ENCODE data around the gene FAM174C. TPM values are rescaled to one million over a fixed set of nuclear protein-coding genes. Genes with fewer than 3 reads are reported as not detected.

The FAM174C gene
- polyA plus RNA-seq, 1 of the 3 experiments (the other 2 are of a cell fraction) = 78.0 TPM

DNA sequence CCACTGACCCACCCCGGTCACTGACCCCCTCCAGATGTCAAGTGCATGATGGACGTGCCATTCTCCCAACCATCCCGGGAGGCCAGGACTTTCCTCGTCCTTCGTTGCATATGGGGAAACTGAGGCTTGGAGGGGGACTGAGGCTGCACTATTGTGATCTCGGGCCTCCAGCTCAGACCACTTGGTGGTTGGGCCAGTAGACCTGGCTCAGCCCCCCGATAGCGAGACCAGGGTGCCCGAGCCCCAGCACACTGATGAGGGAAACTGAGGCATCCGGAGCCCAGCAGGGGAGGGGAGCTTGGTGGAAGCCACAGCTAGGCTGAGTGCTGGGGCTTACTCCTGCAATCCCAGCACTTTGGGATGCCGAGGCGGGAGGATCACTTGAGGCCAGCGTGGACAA is 20.7 kb downstream of the FAM174C start:
- Histone ChIP-seq H3K79me2 (ENCODE audit: insufficient read depth) (no peaks in the 10 kb centered on the region), H4K20me1 (ENCODE audit: insufficient read depth) (no peaks in the 10 kb centered on the region), H3K4me1 (ENCODE audit: control insufficient read depth in 1 of 2, insufficient read depth in 2 of 2, low read depth in 1 of 2, low read length in 1 of 2) (no peaks in the 10 kb centered on the region), H3K9ac (no peak overlapping the region), H3K27me3 (ENCODE audit: insufficient read depth) (no peaks in the 10 kb centered on the region), H3K4me3 (ENCODE audit: low read depth in 2 of 2, low read length in 1 of 2) (no peak overlapping the region), H3K4me2 (no peak overlapping the region), H3F3A (replicated peaks; ENCODE audit: insufficient read depth) (no peaks in the 10 kb centered on the region), H3K9me3 (no peaks in the 10 kb centered on the region), H3K36me3 (replicated peaks in 1 of 2; ENCODE audit: control insufficient read depth in 1 of 2, insufficient read depth in 2 of 2, low read length in 1 of 2) (no peaks in the 10 kb centered on the region), H3K27ac (ENCODE audit: low read depth in 2 of 2, low read length in 1 of 2) (no peak overlapping the region), H2AFZ (ENCODE audit: low read depth) (no peak overlapping the region), H3K9me2 (no peaks in the 10 kb centered on the region)
- TF ChIP-seq, protein P1, sequence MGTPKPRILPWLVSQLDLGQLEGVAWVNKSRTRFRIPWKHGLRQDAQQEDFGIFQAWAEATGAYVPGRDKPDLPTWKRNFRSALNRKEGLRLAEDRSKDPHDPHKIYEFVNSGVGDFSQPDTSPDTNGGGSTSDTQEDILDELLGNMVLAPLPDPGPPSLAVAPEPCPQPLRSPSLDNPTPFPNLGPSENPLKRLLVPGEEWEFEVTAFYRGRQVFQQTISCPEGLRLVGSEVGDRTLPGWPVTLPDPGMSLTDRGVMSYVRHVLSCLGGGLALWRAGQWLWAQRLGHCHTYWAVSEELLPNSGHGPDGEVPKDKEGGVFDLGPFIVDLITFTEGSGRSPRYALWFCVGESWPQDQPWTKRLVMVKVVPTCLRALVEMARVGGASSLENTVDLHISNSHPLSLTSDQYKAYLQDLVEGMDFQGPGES (IDR thresholded peaks at IDR 0.05; ENCODE audit: low read depth, low read length) = no peak
- TF ChIP-seq POLR2AphosphoS5 (IDR thresholded peaks at IDR 0.05; ENCODE audit: low read depth, low read length) (no peak), TCF12 (IDR thresholded peaks at IDR 0.05) (no peak), RAD21 (IDR thresholded peaks at IDR 0.05; ENCODE audit: low read length) (no peak), FOSL2 (IDR thresholded peaks at IDR 0.05; ENCODE audit: borderline replicate concordance, low read depth) (no peak), FOXJ3 (CRISPR knock-in tag; IDR thresholded peaks at IDR 0.05) (no peak)
- TF ChIP-seq, protein P2, sequence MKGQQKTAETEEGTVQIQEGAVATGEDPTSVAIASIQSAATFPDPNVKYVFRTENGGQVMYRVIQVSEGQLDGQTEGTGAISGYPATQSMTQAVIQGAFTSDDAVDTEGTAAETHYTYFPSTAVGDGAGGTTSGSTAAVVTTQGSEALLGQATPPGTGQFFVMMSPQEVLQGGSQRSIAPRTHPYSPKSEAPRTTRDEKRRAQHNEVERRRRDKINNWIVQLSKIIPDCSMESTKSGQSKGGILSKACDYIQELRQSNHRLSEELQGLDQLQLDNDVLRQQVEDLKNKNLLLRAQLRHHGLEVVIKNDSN (IDR thresholded peaks at IDR 0.05; ENCODE audit: borderline replicate concordance, low read depth) = no peak
- TF ChIP-seq, protein P3, sequence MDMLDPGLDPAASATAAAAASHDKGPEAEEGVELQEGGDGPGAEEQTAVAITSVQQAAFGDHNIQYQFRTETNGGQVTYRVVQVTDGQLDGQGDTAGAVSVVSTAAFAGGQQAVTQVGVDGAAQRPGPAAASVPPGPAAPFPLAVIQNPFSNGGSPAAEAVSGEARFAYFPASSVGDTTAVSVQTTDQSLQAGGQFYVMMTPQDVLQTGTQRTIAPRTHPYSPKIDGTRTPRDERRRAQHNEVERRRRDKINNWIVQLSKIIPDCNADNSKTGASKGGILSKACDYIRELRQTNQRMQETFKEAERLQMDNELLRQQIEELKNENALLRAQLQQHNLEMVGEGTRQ (IDR thresholded peaks at IDR 0.05; ENCODE audit: borderline replicate concordance, low read depth, low read length) = no peak
- no peak for DNase-seq
- ChIA-PET POLR2A (no interaction called here), CTCF (no interaction called here)
- 94% methylated on average over 3 of the region's 13 CpGs for WGBS (ENCODE audit: low lambda C conversion rate)

DNA sequence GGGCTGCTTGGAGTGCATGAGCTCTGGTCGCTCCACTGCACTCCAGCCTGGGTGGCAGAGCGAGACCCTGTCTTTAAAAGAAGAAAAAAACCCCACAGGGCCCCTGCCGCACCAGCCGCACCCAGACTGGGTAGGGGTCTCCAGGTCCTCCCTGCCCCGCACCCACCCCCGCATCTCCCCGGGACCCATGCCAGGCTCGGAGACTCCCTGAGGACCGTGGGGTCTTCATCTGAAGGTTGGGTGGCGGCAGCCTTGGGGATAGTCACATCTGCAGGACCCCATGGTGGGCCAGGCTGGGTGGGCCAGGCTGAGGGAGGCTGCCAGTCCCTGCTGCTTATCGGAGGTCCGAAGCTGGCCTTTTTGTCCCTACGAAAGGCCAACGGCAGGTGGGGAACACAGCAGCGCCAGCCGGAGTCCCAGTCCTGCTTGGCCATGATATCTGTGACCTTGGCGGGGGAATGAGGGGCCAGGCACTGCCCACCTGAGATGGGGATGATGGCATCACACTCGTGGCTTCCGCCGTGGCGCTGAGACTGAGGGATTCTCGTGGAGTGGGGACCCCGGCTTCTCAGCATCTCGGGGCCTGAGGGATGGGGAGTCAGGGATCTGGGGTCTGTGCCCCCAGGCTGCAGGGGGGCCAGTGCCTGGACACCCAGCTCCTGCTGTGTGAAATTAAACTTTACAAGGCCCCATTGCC is 21.4 kb downstream of the FAM174C start:
- H3K36me3 ChIP-seq (replicated peaks in 1 of 2; ENCODE audit: control insufficient read depth in 1 of 2, insufficient read depth in 2 of 2, low read length in 1 of 2) = no peaks in the 10 kb centered on the region
- H3K9me3 ChIP-seq = no peaks in the 10 kb centered on the region
- H3K27me3 ChIP-seq (ENCODE audit: insufficient read depth) = no peaks in the 10 kb centered on the region
- no peaks in the 10 kb centered on the region for H3F3A ChIP-seq (replicated peaks; ENCODE audit: insufficient read depth)
- no peaks in the 10 kb centered on the region for H3K9me2 ChIP-seq
- no peaks in the 10 kb centered on the region for H3K79me2 ChIP-seq (ENCODE audit: insufficient read depth)
- no peak overlapping the region for H3K9ac ChIP-seq
- no peak overlapping the region for H3K27ac ChIP-seq (ENCODE audit: low read depth in 2 of 2, low read length in 1 of 2)
- no peak overlapping the region for H3K4me2 ChIP-seq
- WGBS (ENCODE audit: low lambda C conversion rate) = 87% methylated on average over 3 of the region's 24 CpGs
- ChIA-PET CTCF (no interaction called here), POLR2A (no interaction called here)
- no peak overlapping the region for H2AFZ ChIP-seq (ENCODE audit: low read depth)
- no peak for DNase-seq
- H3K4me3 ChIP-seq (ENCODE audit: low read depth in 2 of 2, low read length in 1 of 2) = no peak overlapping the region
- TF ChIP-seq, protein P3 (IDR thresholded peaks at IDR 0.05; ENCODE audit: borderline replicate concordance, low read depth, low read length) = no peak
- no peaks in the 10 kb centered on the region for H4K20me1 ChIP-seq (ENCODE audit: insufficient read depth)
- no peaks in the 10 kb centered on the region for H3K4me1 ChIP-seq (ENCODE audit: control insufficient read depth in 1 of 2, insufficient read depth in 2 of 2, low read depth in 1 of 2, low read length in 1 of 2)

Measured in SK-N-SH (cell line).